ENCODE measurements around the gene NAALADL1. TPM values are rescaled to one million over a fixed set of nuclear protein-coding genes. Genes with fewer than 3 reads are reported as not detected.
A peak's percentile ranks its signal among the peaks of the same experiment; 100 is the strongest.

The NAALADL1 gene
- total and polyA plus RNA-seq, 9 of the 15 experiments (the other 6 are each of a cell fraction or from before 2014, with no cell fraction given): 0.06 to 0.72 (median 0.22) TPM; not detected in 4

- TF ChIP-seq CHAMP1 (IDR thresholded peaks at IDR 0.05) (no peak), ZNF124 (CRISPR knock-in tag; IDR thresholded peaks at IDR 0.05) (peak; percentile 86; the same call in 1 of the 2 replicates), THRA (IDR thresholded peaks at IDR 0.05) (no peak), JUN (IDR thresholded peaks at IDR 0.05; ENCODE audit: borderline replicate concordance, low read depth, low read length) (peak; percentile 12; the same call in 1 of the 2 replicates), JUN (CRISPR knock-in tag; IDR thresholded peaks at IDR 0.05; ENCODE audit: borderline replicate concordance) (peak; percentile 81; the same call in 1 of the 2 replicates), ZNF512 (tag; IDR thresholded peaks at IDR 0.05) (no peak), ZFP91 (CRISPR knock-in tag; IDR thresholded peaks at IDR 0.05) (peak; percentile 31; the same call in 1 of the 2 replicates), HMBOX1 (IDR thresholded peaks at IDR 0.05) (no peak), KHSRP (IDR thresholded peaks at IDR 0.05) (no peak), ZNF507 (tag; conservative IDR thresholded peaks at IDR 0.05) (no peak), FOXA1 (IDR thresholded peaks at IDR 0.05; ENCODE audit: borderline replicate concordance) (no peak), XRCC4 (IDR thresholded peaks at IDR 0.05; ENCODE audit: extremely low read depth, insufficient read depth, insufficient read length) (no peak), ARID3A (IDR thresholded peaks at IDR 0.05; ENCODE audit: borderline replicate concordance, low read depth, low read length) (no peak), NCOA2 (IDR thresholded peaks at IDR 0.05; ENCODE audit: partially characterized antibody in 2 of 2) (no peak), NCOR1 (IDR thresholded peaks at IDR 0.05) (peak; percentile 37; the same call in 1 of the 2 replicates), ETV1 (tag; conservative IDR thresholded peaks at IDR 0.05; ENCODE audit: low read depth) (no peak; the same call in 1 of the 2 replicates), NR2F6 (CRISPR knock-in tag; IDR thresholded peaks at IDR 0.05) (no peak)
Measured at GRCh38 chr11:65013888-65014725, 44.2 kb downstream of the NAALADL1 start, which contains the start of gene ARL2 (continued).

All from K562 (cell line).